B cell (primary cell): ENCODE results near the gene LRRC47. TPM values are rescaled to one million over a fixed set of nuclear protein-coding genes. Genes with fewer than 3 reads are reported as not detected.

Source experiments
- ATAC-seq: fragments of 200-7000 bp; cut with Tn5 transposase; one replicate; pipeline ENCODE4 v1.10.0; 2021; ENCODE audit warnings: low read depth, mild to moderate bottlenecking, moderate number of reproducible peaks, moderate library complexity
- CTCF ChIA-PET: fragments of 350-600 bp; sonication (Branson Sonifier 250); formaldehyde crosslinking; loops from one replicate; lab custom pipeline; 2021; ENCODE audit warnings: antibody characterized with exemption, inconsistent platforms; lab: Charles Lee
- POLR2A ChIA-PET: fragments of 350-600 bp; sonication (Branson Sonifier 250); formaldehyde crosslinking; loops from one replicate; lab custom pipeline; 2021; ENCODE audit warnings: antibody characterized with exemption; lab: Charles Lee
- DNase-seq: peaks from one replicate; pipeline ENCODE4 v3.0.0; 2013
- H2AFZ ChIP-seq: 2 replicates; pipeline ENCODE4 v1.6.1; 2012; ENCODE audit warnings: mild to moderate bottlenecking, low read depth, low read length; ENCODE audit not compliant: insufficient read depth, poor library complexity, severe bottlenecking
- H3K27ac ChIP-seq, 2 donors: 1 replicate in 1 of 2; 2 replicates in 1 of 2; pipeline ENCODE4 v1.5.1; 2012 to 2013; ENCODE audit warnings: low read length in 2 of 2, mild to moderate bottlenecking in 2 of 2, moderate library complexity in 1 of 2
- H3K27me3 ChIP-seq, 4 experiments: fragments of 200-600 bp in 1 of 4; sonication (generic) in 1 of 4; replicated peaks in 1 of 4; 1 replicate in 2 of 4; 2 replicates in 2 of 4; pipeline versions ENCODE4 v1.6.1 to v1.7.0; 2013 to 2016; ENCODE audit warnings: low read length in 3 of 4, mild to moderate bottlenecking in 2 of 4, mixed read lengths in 1 of 4, moderate library complexity in 1 of 4; ENCODE audit not compliant: insufficient read depth in 4 of 4, control insufficient read depth in 3 of 4; ENCODE audit errors: control extremely low read depth in 1 of 4
- H3K36me3 ChIP-seq, 2 experiments: replicated peaks in 1 of 2; 1 replicate in 1 of 2; 2 replicates in 1 of 2; pipeline versions ENCODE4 v1.6.1 to v1.7.1; 2013; ENCODE audit warnings: low read length in 1 of 2; ENCODE audit not compliant: insufficient read depth in 2 of 2, control insufficient read depth in 1 of 2; ENCODE audit errors: control extremely low read depth in 1 of 2, extremely low read depth in 1 of 2
- H3K4me1 ChIP-seq, 2 donors: fragments of 200-600 bp in 1 of 2; sonication (generic) in 1 of 2; 1 replicate in 1 of 2; 2 replicates in 1 of 2; pipeline versions ENCODE4 v1.5.1 to v1.6.1; 2013 to 2017; ENCODE audit warnings: low read length in 2 of 2; ENCODE audit not compliant: control insufficient read depth in 2 of 2, insufficient read depth in 2 of 2
- H3K4me2 ChIP-seq: replicated peaks from 2 replicates; pipeline ENCODE3; 2012; ENCODE audit warnings: mild to moderate bottlenecking, low read depth, low read length; ENCODE audit not compliant: poor library complexity, severe bottlenecking
- H3K4me3 ChIP-seq, 5 experiments: fragments of 200-600 bp in 1 of 5; sonication (generic) in 1 of 5; 1 replicate in 3 of 5; 2 replicates in 2 of 5; pipeline versions ENCODE4 v1.5.1 to v1.7.0; 2011 to 2016; ENCODE audit warnings: low read length in 4 of 5, mild to moderate bottlenecking in 4 of 5, low read depth in 2 of 5, control low read depth in 1 of 5, moderate library complexity in 1 of 5; ENCODE audit not compliant: insufficient read depth in 1 of 5; ENCODE audit errors: control extremely low read depth in 1 of 5, extremely low read depth in 1 of 5
- H3K79me2 ChIP-seq: fragments of 200-600 bp; sonication (generic); one replicate; pipeline ENCODE4 v1.6.0; 2016; ENCODE audit warnings: low read length; ENCODE audit not compliant: control insufficient read depth, insufficient read depth
- H3K9ac ChIP-seq: fragments of 200-600 bp; sonication (generic); 2 replicates; pipeline ENCODE4 v1.6.1; 2017; ENCODE audit warnings: mild to moderate bottlenecking, low read length, moderate library complexity
- H3K9me3 ChIP-seq, 3 donors: one replicate each; pipeline versions ENCODE4 v1.6.1 to v1.7.1; 2013; ENCODE audit warnings: low read length in 2 of 3; ENCODE audit not compliant: control insufficient read depth in 2 of 3, insufficient read depth in 1 of 3; ENCODE audit errors: control extremely low read depth in 1 of 3
- H4K20me1 ChIP-seq: 2 replicates; pipeline ENCODE4 v1.6.0; 2012; ENCODE audit warnings: mild to moderate bottlenecking, low read length; ENCODE audit not compliant: insufficient read depth, control insufficient read depth, poor library complexity, severe bottlenecking
- H3K27ac Mint-ChIP-seq: one replicate; pipeline ENCODE4 v1.8.0; 2021; ENCODE audit warnings: mixed read lengths
- H3K27me3 Mint-ChIP-seq: one replicate; pipeline ENCODE4 v1.8.0; 2021; ENCODE audit warnings: mixed read lengths
- H3K4me1 Mint-ChIP-seq: one replicate; pipeline ENCODE4 v1.8.0; 2021; ENCODE audit warnings: mixed read lengths
- H3K4me3 Mint-ChIP-seq: one replicate; pipeline ENCODE4 v1.8.0; 2021; ENCODE audit warnings: mixed read lengths
- H3K9me3 Mint-ChIP-seq: one replicate; pipeline ENCODE4 v1.8.0; 2022; ENCODE audit warnings: mixed read lengths; ENCODE audit not compliant: insufficient read depth
- CTCF ChIP-seq: fragments of 200-600 bp; IDR thresholded peaks from one replicate; pipeline ENCODE4 v1.8.0; 2022; ENCODE audit warnings: antibody characterized with exemption, mild to moderate bottlenecking
- EZH2 ChIP-seq: IDR thresholded peaks from 2 replicates; pipeline ENCODE4 v1.6.1; 2012; ENCODE audit warnings: borderline replicate concordance, low read depth, mild to moderate bottlenecking, moderate library complexity, low read length; ENCODE audit not compliant: insufficient read depth, poor library complexity, severe bottlenecking
- WGBS: methylation state at CpG from one replicate; pipeline ENCODE4 v1.1.5; 2013; ENCODE audit warnings: missing lambda C conversion rate; ENCODE audit not compliant: insufficient coverage; 5-methylcytosine and 5-hydroxymethylcytosine counted together
- intact Hi-C: fragments of 100-400 bp; cut with micrococcal nuclease; formaldehyde crosslinking; loops from one replicate; pipeline ENCODE4 v1.10.0; 2022
- polyA plus RNA-seq: library from polyadenylated mRNA; depleted of rRNA; stranded (reverse); fragments of >200 nt; gene quantifications from 2 replicates; pipeline ENCODE4 v1.2.3, GENCODE V29; 2012
- total RNA-seq, 2 donors: library from RNA; stranded (reverse); fragments of 120-200 nt in 1 of 2; gene quantifications; 1 replicate in 1 of 2; 2 replicates in 1 of 2; pipeline versions ENCODE4 v1.2.3 to v1.2.4, GENCODE V29; 2013 to 2022

LRRC47 gene
- total and polyA plus RNA-seq, 2 donors (not counting 1 experiment from before 2014, with no cell fraction given), result 16.7 to 48.2 TPM

DNA sequence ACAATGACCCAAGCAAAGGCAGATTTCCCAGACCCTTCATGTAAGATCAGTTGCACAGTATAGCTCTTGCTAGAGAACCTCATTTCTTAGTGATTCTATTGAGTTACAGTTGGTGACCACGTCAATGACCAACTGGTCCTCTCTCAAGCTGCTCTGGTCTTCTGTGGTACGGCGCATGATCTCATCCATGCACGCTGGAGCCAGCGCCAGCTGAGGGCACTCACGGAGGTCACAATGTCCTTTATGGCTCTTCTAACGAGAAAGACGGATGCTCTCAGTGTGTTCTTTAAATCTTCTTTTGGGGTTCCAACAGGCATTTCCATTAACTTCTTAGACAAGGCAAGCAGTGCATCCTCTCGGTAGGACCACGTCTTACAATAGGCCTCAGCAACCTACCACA is 38.4 kb upstream of the LRRC47 start:
- no peaks in the 10 kb centered on the region for H3K27me3 Mint-ChIP-seq
- 100% methylated on average over 10 of the region's 10 CpGs for WGBS
- no peak overlapping the region for H3K27ac Mint-ChIP-seq
- ATAC-seq (no peak), DNase-seq (no peak)
- H3K9me3 ChIP-seq, result peaks cover 0 to 14% (median 1%) of the 10 kb centered on the region in 3 donors
- no peak overlapping the region for H3K9ac ChIP-seq
- no peaks in the 10 kb centered on the region for H3K27me3 ChIP-seq
- H3K4me3 ChIP-seq, result no peak overlapping the region
- no peak overlapping the region for H2AFZ ChIP-seq
- H3K4me1 Mint-ChIP-seq, result peaks cover 5% of the 10 kb centered on the region
- no peak overlapping the region for H3K4me3 Mint-ChIP-seq
- ChIA-PET POLR2A (no interaction called here), CTCF (no interaction called here)
- peaks cover 3% of the 10 kb centered on the region for H3K9me3 Mint-ChIP-seq
- no peaks in the 10 kb centered on the region for H4K20me1 ChIP-seq
- intact Hi-C loops, result no loop called here
- no peak for TF ChIP-seq EZH2
- no peak for TF ChIP-seq CTCF
- H3K4me1 ChIP-seq, result peaks cover 0 to 2% of the 10 kb centered on the region in 2 donors
- no peaks in the 10 kb centered on the region for H3K79me2 ChIP-seq
- no peak overlapping the region for H3K27ac ChIP-seq
- H3K36me3 ChIP-seq, result peaks cover 24 to 60% of the 10 kb centered on the region in 2 experiments
- H3K4me2 ChIP-seq, result no peak overlapping the region

- Histone ChIP-seq H3K4me2 (no peak overlapping the region), H3K27me3 (no peaks in the 10 kb centered on the region), H4K20me1 (no peaks in the 10 kb centered on the region), H3K9ac (no peak overlapping the region), H3K9me3 (no peaks in the 10 kb centered on the region), H3K36me3 (peaks cover 15 to 54% of the 10 kb centered on the region in 2 experiments), H2AFZ (no peak overlapping the region), H3K4me1 (no peaks in the 10 kb centered on the region), H3K79me2 (no peaks in the 10 kb centered on the region), H3K4me3 (no peak overlapping the region), H3K27ac (no peak overlapping the region)
- intact Hi-C loops, result no loop called here
- Mint-ChIP-seq H3K27ac (no peak overlapping the region), H3K27me3 (no peaks in the 10 kb centered on the region), H3K4me1 (no peaks in the 10 kb centered on the region), H3K9me3 (no peaks in the 10 kb centered on the region), H3K4me3 (no peak overlapping the region)
- DNase-seq (no peak), ATAC-seq (no peak)
- WGBS, result no CpG with 5 or more reads among the region's 6 CpGs
- CTCF ChIA-PET, result no interaction called here
- TF ChIP-seq CTCF, result no peak
- TF ChIP-seq EZH2, result no peak
- POLR2A ChIA-PET, result no interaction called here
Observed at GRCh38 chr1:3831689-3832088, 35.4 kb upstream of the LRRC47 start.
